GM18517 (cell line): ENCODE results near the gene AATK.

Source experiments
- ATAC-seq: cut with Tn5 transposase; IDR thresholded peaks from one replicate; pipeline ENCODE4 v1.9.1; 2021; ENCODE audit warnings: mild to moderate bottlenecking, moderate library complexity; ENCODE audit not compliant: unreplicated experiment

Gene AATK

GRCh38 chr17:81196505-81197408 is 30.7 kb upstream of the AATK start:
- no peak for ATAC-seq

DNA sequence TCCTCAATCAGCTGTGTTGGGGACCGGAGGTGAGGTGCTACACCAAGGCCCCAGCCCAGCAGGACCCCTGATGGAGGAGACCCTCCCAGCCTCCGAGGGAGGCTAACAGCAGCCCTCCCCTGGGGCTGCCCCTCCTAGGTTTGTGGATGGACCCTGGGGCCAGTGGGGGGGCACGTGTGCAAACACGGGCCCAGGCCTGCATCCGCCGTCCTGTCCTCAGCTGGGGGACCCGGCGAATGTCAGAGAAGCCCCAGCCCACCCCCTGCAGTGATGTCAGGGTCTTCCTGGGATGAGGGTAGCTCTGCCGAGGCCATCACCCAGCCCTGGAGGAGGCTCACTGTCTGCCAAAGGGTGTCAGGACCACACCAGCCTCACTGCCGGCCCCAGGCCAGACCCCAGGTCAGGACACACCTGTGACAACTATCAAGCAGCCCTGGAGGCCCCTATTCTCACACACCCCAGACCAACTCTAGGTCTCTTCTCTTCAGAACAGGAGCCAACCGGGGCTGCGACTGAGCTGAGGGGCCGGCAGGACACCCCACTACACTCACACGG is 30.0 kb upstream of the AATK start:
- no peak for ATAC-seq

GRCh38 chr17:81194941-81195901 is 29.2 kb upstream of the AATK start:
- ATAC-seq, result no peak

GRCh38 chr17:81194225-81194760 is 28.3 kb upstream of the AATK start:
- ATAC-seq, result no peak

DNA sequence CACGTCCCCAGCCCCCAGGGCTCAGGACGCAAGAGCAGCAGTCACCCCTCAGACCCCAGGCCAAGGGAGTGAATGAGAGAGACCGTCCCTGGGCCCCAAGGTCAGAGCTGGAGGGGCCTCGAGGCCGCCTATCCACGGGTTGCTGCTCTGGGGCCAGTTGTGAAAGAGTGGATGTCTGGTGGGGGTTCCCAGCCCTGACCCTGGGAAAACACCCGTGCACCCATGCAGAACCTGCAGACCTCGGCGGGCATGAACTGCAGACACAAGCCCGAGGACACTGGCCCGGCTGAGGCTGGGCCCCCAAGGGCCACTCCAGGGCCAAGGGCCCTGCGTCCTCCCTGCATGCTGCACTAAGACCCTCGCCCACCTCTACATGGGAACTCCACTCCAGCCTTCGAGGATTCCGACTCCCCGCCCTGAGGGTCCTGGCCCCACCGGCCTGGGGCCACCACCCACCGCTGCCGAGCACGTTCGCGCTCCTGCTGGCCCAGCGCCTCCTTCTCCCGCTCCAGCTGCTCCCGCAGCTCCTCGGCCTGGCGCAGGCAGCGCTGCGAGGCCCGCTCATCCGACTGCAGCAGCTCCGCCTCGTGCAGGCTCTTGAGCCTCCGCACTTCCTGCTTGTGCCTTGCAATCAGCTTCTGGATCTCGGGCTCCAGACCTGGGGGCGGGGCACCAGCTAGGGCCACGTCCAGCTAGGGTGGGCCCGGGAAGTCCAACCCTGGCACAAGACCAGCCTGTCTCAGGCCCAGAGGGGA is 27.6 kb upstream of the AATK start:
- ATAC-seq, result no peak

DNA sequence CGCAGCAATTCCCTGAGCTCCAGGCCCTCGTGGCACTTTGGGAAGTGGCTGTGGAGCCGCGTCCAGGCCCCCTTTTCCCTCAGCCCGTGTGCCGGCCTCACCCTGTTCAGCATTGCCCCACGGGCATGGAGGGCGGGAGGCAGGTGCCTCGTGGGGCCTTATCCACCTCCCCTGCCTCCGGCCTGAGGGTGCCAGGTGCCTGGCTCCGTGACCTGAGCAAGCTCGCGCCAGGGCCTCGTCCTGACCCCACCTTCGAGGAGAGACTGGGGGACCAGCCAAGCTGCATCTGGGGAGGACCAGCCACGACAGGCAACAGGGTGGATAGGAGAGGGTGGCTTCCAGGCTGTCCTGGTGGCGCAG is 27.0 kb upstream of the AATK start:
- no peak for ATAC-seq

- no peak for ATAC-seq
Measured at GRCh38 chr17:81192386-81193050, 26.5 kb upstream of the AATK start.

GRCh38 chr17:81191646-81192045 is 25.6 kb upstream of the AATK start:
- no peak for ATAC-seq

DNA sequence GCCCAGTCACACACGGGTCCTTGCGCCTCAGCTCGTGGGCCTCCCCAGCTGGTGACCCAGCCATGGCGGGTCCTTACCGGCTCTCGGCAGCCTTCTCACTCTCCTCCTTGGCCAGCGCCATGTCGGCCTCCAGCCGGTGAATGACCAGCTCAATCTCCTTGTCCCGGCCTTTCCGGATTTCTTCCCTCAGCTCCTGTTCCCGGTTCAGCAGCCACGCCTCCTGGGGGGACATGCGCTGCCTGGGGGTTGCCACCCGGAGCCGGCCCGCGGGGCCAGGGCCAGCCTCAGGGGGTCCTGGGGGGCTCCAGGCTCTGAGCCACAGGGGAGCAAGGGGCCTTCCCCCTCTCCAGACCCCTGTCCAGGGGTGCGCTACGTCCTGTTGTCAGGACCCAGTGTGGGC is 25.1 kb upstream of the AATK start:
- no peak for ATAC-seq

GRCh38 chr17:81190591-81190990 is 24.6 kb upstream of the AATK start:
- ATAC-seq, result no peak

DNA sequence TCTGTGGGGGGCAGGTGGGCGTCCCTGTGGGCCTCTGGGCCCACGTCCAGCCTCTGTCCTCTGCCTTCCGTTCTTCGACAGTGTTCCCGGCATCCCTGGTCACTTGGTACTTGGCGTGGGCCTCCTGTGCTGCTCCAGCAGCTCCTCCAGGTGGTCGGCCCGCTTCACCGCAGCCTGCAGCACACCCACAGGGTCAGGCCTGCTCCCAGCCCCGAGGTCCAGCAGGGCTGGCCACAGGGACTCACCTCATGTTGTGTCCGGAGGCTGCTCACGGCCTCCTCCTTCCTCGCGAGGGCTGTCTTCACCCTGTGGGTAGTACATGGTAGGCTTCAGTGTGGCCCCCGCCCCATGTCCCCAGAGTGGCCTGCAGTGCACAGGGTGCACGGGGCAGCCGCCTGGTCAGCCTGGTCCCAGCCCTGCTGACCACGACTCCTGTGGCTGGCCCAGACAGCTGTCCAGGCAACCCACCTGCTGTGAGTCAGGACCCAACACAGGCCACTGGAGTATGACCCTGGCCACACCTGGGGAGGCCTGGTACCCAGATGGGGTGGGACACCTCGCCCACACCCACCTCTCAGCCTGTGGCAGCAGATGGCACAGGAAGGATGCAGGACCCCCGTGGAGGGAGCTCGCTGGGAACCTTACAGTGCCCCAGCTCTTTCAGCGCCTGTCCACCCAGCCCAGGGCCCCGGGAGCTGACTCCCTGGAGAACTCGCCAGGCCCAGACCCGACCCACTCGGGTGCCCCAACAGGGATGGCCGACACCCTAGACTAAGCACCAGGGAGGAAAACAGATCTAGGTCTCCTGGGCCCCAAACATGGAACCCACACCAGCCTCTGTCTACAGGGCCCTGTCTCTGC is 23.9 kb upstream of the AATK start:
- ATAC-seq, result no peak

DNA sequence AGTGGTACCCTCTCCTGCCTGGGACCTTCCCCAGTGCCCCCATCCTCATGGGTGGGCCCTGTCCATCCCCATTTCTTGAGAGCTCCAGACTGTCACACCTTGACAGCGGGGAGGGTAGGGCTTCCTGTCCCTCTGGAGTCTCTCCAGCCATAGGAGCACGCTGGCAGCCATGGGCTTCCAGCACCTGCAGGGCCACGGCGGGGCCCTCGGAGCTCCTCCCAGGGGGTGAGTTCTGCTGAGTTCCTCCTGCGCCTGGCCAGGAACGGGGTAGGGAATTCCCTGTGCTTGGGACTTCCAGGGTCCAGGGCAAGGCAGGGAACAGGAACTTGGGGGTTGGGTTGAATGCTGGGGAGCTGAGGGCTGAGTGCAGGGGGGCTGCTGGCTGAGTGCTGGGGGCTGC is 23.0 kb upstream of the AATK start:
- ATAC-seq, result no peak

DNA sequence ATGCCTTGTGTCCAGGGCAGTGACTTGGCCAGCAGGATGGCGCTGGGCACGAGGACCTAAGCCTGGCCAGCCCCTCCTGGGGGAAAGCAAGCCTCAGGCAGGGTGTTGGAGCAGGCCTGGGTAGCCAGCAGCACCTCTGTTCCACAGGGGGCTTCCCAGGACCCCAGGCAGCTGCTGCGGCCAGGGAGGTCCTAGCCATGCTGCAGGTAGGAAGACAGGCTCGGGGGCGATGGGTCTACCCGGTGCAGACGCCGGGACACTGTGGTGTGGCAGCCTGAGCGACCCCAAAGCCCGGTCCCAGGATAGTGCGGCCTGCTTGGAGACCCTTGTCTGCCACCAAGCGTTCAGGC is 22.4 kb upstream of the AATK start:
- no peak for ATAC-seq

DNA sequence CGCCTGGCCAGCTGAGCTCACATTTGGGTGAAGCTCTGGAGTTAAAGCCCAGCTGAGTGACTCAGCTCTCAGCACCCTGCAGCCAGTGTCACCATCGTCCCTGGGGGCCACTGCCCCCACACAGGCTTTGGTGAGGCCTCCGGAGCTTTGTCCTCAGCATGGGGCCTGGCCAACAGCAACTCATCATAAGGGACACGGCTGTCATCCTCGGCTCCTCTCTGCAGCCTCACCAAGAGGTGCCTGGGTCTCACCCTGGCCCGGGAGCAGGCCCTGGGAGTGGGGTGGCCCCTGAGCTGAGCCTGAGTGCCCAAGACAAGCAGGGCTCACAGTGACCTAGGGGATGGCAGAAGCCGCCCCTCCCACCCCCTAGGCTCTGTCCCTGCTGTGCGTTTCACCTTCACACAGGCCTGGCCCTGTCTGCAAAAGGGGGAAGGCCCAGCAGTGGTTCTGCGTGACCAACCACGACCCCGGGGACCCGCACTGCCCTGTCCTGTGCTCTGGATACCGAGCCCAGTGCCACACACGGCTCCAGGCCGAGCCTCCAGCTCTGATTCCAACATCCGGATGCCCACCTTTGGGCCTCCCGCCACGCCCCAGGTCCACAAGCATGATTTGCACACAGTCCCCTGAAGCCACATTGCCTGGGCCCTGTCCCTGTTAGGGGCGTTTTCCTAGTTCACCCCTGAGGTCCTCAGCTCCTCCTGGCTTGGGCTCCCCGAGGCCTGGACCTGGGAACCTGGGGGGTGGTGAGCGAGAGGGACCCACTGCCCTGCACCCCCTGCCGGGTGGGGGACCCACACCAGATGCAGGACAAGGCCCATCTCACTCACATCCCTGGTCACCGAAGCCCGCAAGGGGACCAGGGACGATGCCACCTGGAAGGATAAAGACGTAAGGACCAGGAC is 21.8 kb upstream of the AATK start:
- ATAC-seq, result no peak

DNA sequence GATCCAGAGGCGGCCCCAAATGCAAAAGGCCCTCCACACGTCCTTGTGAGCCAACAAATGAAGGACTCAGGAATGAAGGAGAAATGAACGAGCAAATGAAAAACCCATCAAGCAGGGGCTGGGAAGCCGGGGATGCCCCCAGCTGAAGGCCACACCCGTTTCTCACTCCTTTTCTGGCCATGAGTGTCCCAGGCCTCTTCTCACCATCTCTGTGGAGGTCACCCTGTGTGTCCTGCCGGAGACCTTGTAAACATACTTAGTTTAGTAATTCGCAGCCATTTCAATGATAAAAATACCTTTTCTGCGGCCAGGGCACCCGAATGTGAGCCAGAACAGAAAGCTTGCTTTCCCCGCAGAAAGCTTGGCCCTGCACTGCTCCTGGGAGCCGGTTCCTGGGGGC is 21.1 kb upstream of the AATK start:
- ATAC-seq, result no peak

DNA sequence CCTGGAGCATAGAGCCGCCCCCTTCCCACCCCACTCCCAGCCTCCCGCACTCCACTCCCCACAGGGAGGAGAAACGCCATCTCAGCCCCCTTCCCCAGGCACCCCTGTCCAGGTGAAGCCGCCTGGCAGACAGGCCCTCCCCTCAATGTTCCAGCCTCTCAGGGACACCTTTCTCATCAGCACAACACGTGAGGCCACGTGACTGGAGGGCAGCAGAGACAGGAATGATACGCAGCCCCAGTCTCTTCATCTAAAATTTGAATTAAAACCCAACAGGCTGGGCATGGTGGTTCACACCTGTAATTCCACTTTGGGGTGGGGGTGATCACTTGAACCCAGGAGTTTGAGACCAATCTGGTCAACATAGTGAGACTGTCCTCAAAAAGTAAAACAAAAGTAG is 20.2 kb upstream of the AATK start:
- ATAC-seq, result no peak

DNA sequence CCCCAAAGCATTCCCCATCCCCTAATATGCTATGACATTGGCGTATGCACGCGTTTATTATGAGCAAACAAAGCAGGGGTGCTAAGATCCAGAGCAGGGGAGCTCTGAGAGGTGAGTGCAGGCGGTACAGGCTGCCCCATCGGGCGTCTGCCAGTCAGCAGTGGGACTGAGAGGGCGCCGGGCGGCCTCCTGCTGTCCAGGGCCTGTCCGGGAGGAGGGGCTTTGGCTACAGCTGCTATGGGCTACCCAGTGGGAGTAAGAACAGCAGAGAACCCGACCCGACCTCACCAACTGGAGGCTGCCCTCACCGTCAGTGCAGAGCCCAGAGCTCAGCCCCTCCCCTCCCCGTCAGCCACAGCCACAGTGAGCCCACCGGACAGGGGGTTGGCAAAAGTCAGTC is 18.5 kb upstream of the AATK start:
- ATAC-seq, result no peak

DNA sequence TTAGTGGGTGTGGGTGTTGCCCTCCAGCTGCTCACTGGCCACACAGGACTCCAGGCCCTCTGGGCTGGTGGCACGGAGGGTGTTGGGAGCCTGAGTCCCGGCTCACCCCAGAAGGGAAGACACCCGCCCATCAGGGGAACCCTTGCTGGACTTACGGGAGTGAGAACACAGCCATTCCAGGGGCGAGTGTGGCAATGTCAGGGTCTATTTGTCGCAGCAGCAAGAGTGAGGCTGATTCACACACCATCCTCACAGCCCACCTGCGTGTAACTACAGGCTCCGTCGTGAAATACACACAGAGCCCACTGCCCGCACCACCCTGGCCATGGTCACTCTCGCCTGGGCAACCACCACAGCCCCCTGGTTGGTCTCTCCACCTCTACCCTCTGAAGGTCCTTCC is 17.8 kb upstream of the AATK start:
- ATAC-seq, result no peak
